Activated CD4-positive, alpha-beta T cell treated with anti-CD3 and anti-CD28 coated beads, Interleukin-2, amount 50 U/mL, for 4 hours (primary cell): ENCODE measurements around the gene PDE7B.
"Not testable (repeated sequence)": the region's sequence is repeated elsewhere in the genome, so short reads cannot be mapped to it uniquely, and the experiment has no call there.

Experiments used
- DNase-seq, 2 experiments: peaks; one replicate each; pipeline ENCODE4 v3.0.0-alpha.2; 2020

Gene PDE7B

GRCh38 chr6:135850882-135851281 is 619 bp upstream of the PDE7B start:
- no peak for DNase-seq

GRCh38 chr6:135852746-135853145 is 1.2 kb downstream of the PDE7B start:
- no peak for DNase-seq

GRCh38 chr6:135853227-135853626 is 1.7 kb downstream of the PDE7B start:
- no peak for DNase-seq

GRCh38 chr6:135853986-135854385 is 2.5 kb downstream of the PDE7B start:
- no peak for DNase-seq

- DNase-seq = no peak
Observed at GRCh38 chr6:135854799-135855198, 3.3 kb downstream of the PDE7B start.

- DNase-seq = no peak
Observed at GRCh38 chr6:135858931-135859330, 7.4 kb downstream of the PDE7B start.

- no peak for DNase-seq
Observed at GRCh38 chr6:135860361-135860760, 8.9 kb downstream of the PDE7B start.

- no peak for DNase-seq
Observed at GRCh38 chr6:135861189-135861588, 9.7 kb downstream of the PDE7B start.

GRCh38 chr6:135864929-135865328 is 13.4 kb downstream of the PDE7B start:
- DNase-seq = not testable (repeated sequence)

GRCh38 chr6:135866445-135867123 is 15.1 kb downstream of the PDE7B start:
- no peak for DNase-seq

- DNase-seq = no peak
Observed at GRCh38 chr6:135867332-135867731, 15.8 kb downstream of the PDE7B start.

- DNase-seq = no peak
Observed at GRCh38 chr6:135869857-135870256, 18.4 kb downstream of the PDE7B start.

GRCh38 chr6:135870722-135871121 is 19.2 kb downstream of the PDE7B start:
- no peak for DNase-seq

- no peak for DNase-seq
Observed at GRCh38 chr6:135871296-135871695, 19.8 kb downstream of the PDE7B start.

GRCh38 chr6:135871878-135872277 is 20.4 kb downstream of the PDE7B start:
- no peak for DNase-seq

- no peak for DNase-seq
Observed at GRCh38 chr6:135875446-135875845, 23.9 kb downstream of the PDE7B start.

- no peak for DNase-seq
Observed at GRCh38 chr6:135876058-135876457, 24.6 kb downstream of the PDE7B start.

- no peak for DNase-seq
Observed at GRCh38 chr6:135877666-135878065, 26.2 kb downstream of the PDE7B start.

- peak; percentile 20 to 22 for DNase-seq
Observed at GRCh38 chr6:135880066-135880972, 28.8 kb downstream of the PDE7B start.

GRCh38 chr6:135883045-135883444 is 31.5 kb downstream of the PDE7B start:
- DNase-seq = no peak

GRCh38 chr6:135883536-135883935 is 32.0 kb downstream of the PDE7B start:
- DNase-seq = no peak

- DNase-seq = no peak
Observed at GRCh38 chr6:135884136-135884535, 32.6 kb downstream of the PDE7B start.

- DNase-seq = no peak
Observed at GRCh38 chr6:135887069-135887468, 35.6 kb downstream of the PDE7B start.

- DNase-seq = no peak
Observed at GRCh38 chr6:135888818-135889217, 37.3 kb downstream of the PDE7B start.
